Hematopoietic multipotent progenitor cell treated with erythropoietin and hydrocortisone succinate and interleukin-3 and kit ligand, for 6 days (in vitro differentiated cells): ENCODE data around the gene VSNL1.
A peak's percentile ranks its signal among the peaks of the same experiment; 100 is the strongest.

Experiments
- DNase-seq: peaks from one replicate; pipeline ENCODE4 v3.0.0-alpha.2; 2015

The VSNL1 gene

GRCh38 chr2:17584689-17585088 lies 44.2 kb downstream of the VSNL1 start:
- no peak for DNase-seq

GRCh38 chr2:17587469-17587868 lies 47.0 kb downstream of the VSNL1 start:
- no peak for DNase-seq

- no peak for DNase-seq
These were observed 47.5 kb downstream of the VSNL1 start for GRCh38 chr2:17588031-17588430.

GRCh38 chr2:17589406-17590035 lies 49.0 kb downstream of the VSNL1 start:
- DNase-seq: no peak

- DNase-seq: no peak
These were observed 49.9 kb downstream of the VSNL1 start for GRCh38 chr2:17590342-17590911.

- no peak for DNase-seq
These were observed 51.4 kb downstream of the VSNL1 start for GRCh38 chr2:17591846-17592245.

- no peak for DNase-seq
These were observed 52.4 kb downstream of the VSNL1 start for GRCh38 chr2:17592731-17593409.

GRCh38 chr2:17593445-17593840 lies 52.9 kb downstream of the VSNL1 start:
- no peak for DNase-seq

- peak; percentile 29 for DNase-seq
These were observed 53.5 kb downstream of the VSNL1 start for GRCh38 chr2:17593841-17594491.

GRCh38 chr2:17594533-17595401 lies 54.3 kb downstream of the VSNL1 start:
- DNase-seq: no peak

GRCh38 chr2:17599617-17600016 lies 59.1 kb downstream of the VSNL1 start:
- DNase-seq: no peak

GRCh38 chr2:17600556-17601204 lies 60.2 kb downstream of the VSNL1 start:
- DNase-seq: no peak

GRCh38 chr2:17604050-17604449 lies 63.6 kb downstream of the VSNL1 start:
- DNase-seq: no peak

GRCh38 chr2:17605696-17606095 lies 65.2 kb downstream of the VSNL1 start:
- no peak for DNase-seq

GRCh38 chr2:17606851-17607250 lies 66.4 kb downstream of the VSNL1 start:
- DNase-seq: no peak

- DNase-seq: no peak
These were observed 66.9 kb downstream of the VSNL1 start for GRCh38 chr2:17607379-17607778.

GRCh38 chr2:17608251-17608650 lies 67.8 kb downstream of the VSNL1 start:
- DNase-seq: no peak

- no peak for DNase-seq
These were observed 70.0 kb downstream of the VSNL1 start for GRCh38 chr2:17610521-17610920.

GRCh38 chr2:17611036-17611435 lies 70.5 kb downstream of the VSNL1 start:
- no peak for DNase-seq

GRCh38 chr2:17614174-17614930 lies 73.9 kb downstream of the VSNL1 start:
- no peak for DNase-seq

- DNase-seq: no peak
These were observed 74.7 kb downstream of the VSNL1 start for GRCh38 chr2:17615147-17615546.
